ENCODE measurements around the gene UMODL1.
"Not testable (repeated sequence)": the region's sequence is repeated elsewhere in the genome, so short reads cannot be mapped to it uniquely, and the experiment has no call there.

The UMODL1 gene

GRCh38 chr21:42061195-42061985, 9.7 kb upstream of the UMODL1 start:
- no peak for DNase-seq (ENCODE audit: low read depth)

GRCh38 chr21:42061986-42062235, 9.2 kb upstream of the UMODL1 start:
- no peak for DNase-seq (ENCODE audit: low read depth)

GRCh38 chr21:42062236-42063022, 8.7 kb upstream of the UMODL1 start:
- DNase-seq (ENCODE audit: low read depth): peak; percentile 85

- no peak for DNase-seq (ENCODE audit: low read depth)
Observed at GRCh38 chr21:42063191-42063570, 7.9 kb upstream of the UMODL1 start.

- DNase-seq (ENCODE audit: low read depth): peak; percentile 48
Observed at GRCh38 chr21:42063571-42064521, 7.3 kb upstream of the UMODL1 start.

- no peak for DNase-seq (ENCODE audit: low read depth)
Observed at GRCh38 chr21:42066521-42066920, 4.6 kb upstream of the UMODL1 start.

- DNase-seq (ENCODE audit: low read depth): no peak
Observed at GRCh38 chr21:42067531-42068255, 3.4 kb upstream of the UMODL1 start.

GRCh38 chr21:42068256-42068545, 2.9 kb upstream of the UMODL1 start:
- no peak for DNase-seq (ENCODE audit: low read depth)

- no peak for DNase-seq (ENCODE audit: low read depth)
Observed at GRCh38 chr21:42068592-42068991, 2.5 kb upstream of the UMODL1 start.

GRCh38 chr21:42069327-42069726, 1.8 kb upstream of the UMODL1 start:
- no peak for DNase-seq (ENCODE audit: low read depth)

- no peak for DNase-seq (ENCODE audit: low read depth)
Observed at GRCh38 chr21:42069843-42070242, 1.3 kb upstream of the UMODL1 start.

GRCh38 chr21:42073145-42074099, 2.3 kb downstream of the UMODL1 start:
- DNase-seq (ENCODE audit: low read depth): no peak

GRCh38 chr21:42075686-42076471, 4.8 kb downstream of the UMODL1 start:
- no peak for DNase-seq (ENCODE audit: low read depth)

GRCh38 chr21:42077685-42078238, 6.6 kb downstream of the UMODL1 start:
- DNase-seq (ENCODE audit: low read depth): not testable (repeated sequence)

GRCh38 chr21:42078247-42079007, 7.3 kb downstream of the UMODL1 start:
- not testable (repeated sequence) for DNase-seq (ENCODE audit: low read depth)

GRCh38 chr21:42079008-42079938, 8.2 kb downstream of the UMODL1 start:
- DNase-seq (ENCODE audit: low read depth): no peak

GRCh38 chr21:42079939-42080787, 9.0 kb downstream of the UMODL1 start:
- DNase-seq (ENCODE audit: low read depth): no peak
